ENCODE data around the gene C11orf87. TPM values are rescaled to one million over a fixed set of nuclear protein-coding genes. Genes with fewer than 3 reads are reported as not detected.

C11orf87 gene
- total and polyA plus RNA-seq, 2 of the 8 experiments (the other 6 are each of a cell fraction or from before 2014, with no cell fraction given), result 0.22 to 0.32 TPM

DNA sequence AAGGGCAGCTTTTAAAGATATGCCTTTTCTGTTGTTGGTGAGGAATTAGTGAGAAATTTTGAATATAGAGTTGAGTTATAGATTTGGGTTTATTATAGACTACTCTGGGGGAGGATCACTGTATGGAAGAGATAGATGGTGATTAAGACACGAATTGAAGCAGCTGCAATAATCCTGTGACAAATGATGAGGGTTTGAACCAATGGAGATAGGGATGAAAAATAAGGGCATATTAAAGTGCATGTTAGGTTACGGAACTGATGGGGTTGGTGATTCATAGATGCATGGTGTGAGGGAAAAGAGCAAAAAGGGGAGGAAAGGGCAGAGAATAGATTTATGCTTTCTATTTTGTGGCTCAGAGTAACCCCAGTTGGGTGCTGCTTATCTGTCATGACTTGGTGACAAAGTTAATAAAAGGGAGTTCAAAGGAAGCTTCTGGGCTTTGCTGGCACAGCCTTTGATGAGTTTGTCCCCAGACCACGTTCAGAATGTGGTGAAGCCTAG is 11.8 kb downstream of the C11orf87 start:
- 90% methylated on average over 3 of the region's 3 CpGs; no CpG with 5 or more reads in 1 of the 2 experiments for WGBS, 2 experiments (ENCODE audit: extremely low coverage in 1 of 2, insufficient coverage in 1 of 2, insufficient read length in 1 of 2, insufficient replicate concordance in 2 of 2, low coverage in 1 of 2, low lambda C conversion rate in 2 of 2, missing lambda C conversion rate in 1 of 2)
- Histone ChIP-seq H3K4me3 (ENCODE audit: extremely low read depth in 1 of 4, insufficient read depth in 2 of 4, low read depth in 3 of 4, low read length in 4 of 4) (no peak overlapping the region), H3K23me2 (ENCODE audit: low read depth, low read length) (no peaks in the 10 kb centered on the region), H3K4me2 (ENCODE audit: insufficient read depth in 1 of 2, low read depth in 2 of 2, low read length in 2 of 2) (no peak overlapping the region), H3K27ac (ENCODE audit: low read depth, low read length) (no peak overlapping the region), H2BK120ac (replicated peaks; ENCODE audit: low read depth, low read length) (no peak overlapping the region), H3K79me2 (ENCODE audit: control insufficient read depth in 1 of 2, insufficient read depth in 2 of 2, low read length in 2 of 2) (no peaks in the 10 kb centered on the region), H2BK12ac (ENCODE audit: low read depth, low read length) (no peak overlapping the region), H2BK20ac (ENCODE audit: low read length) (no peak overlapping the region), H2BK5ac (ENCODE audit: low read depth, low read length) (no peak overlapping the region), H2AK5ac (ENCODE audit: low read depth, low read length) (no peak overlapping the region), H3K79me1 (ENCODE audit: low read depth, low read length) (no peaks in the 10 kb centered on the region), H3K56ac (replicated peaks; ENCODE audit: insufficient read length, low read depth, low read length) (no peak overlapping the region), H3K18ac (ENCODE audit: extremely low read depth, low read length) (no peak overlapping the region), H3K4ac (replicated peaks; ENCODE audit: insufficient read length, low read depth, low read length) (no peak overlapping the region), H3K27me3 (replicated peaks in 1 of 4; ENCODE audit: control insufficient read depth in 3 of 4, extremely low read depth in 1 of 4, insufficient read depth in 3 of 4, low read length in 3 of 4) (no peaks in the 10 kb centered on the region), H4K8ac (ENCODE audit: extremely low read depth, insufficient read depth, low read length) (no peak overlapping the region), H3K14ac (ENCODE audit: insufficient read length) (no peak overlapping the region), H4K20me1 (replicated peaks in 1 of 2; ENCODE audit: control insufficient read depth in 1 of 2, insufficient read depth in 2 of 2, low read length in 2 of 2) (no peaks in the 10 kb centered on the region), H4K5ac (ENCODE audit: insufficient read length, low read depth, low read length) (no peak overlapping the region), H3K9me3 (ENCODE audit: insufficient read depth in 2 of 2, low read depth in 1 of 2, low read length in 1 of 2) (no peaks in the 10 kb centered on the region), H3K23ac (ENCODE audit: insufficient read length) (no peak overlapping the region), H4K91ac (replicated peaks; ENCODE audit: insufficient read length, low read length) (no peak overlapping the region), H3K36me3 (ENCODE audit: control insufficient read depth in 2 of 4, insufficient read depth in 4 of 4, low read length in 3 of 4) (no peaks in the 10 kb centered on the region), H2BK15ac (ENCODE audit: low read length) (no peak overlapping the region), H2AFZ (ENCODE audit: low read length) (no peak overlapping the region), H3K9ac (replicated peaks in 1 of 4; ENCODE audit: extremely low read depth in 1 of 4, low read depth in 3 of 4, low read length in 3 of 4) (no peak overlapping the region), H3K4me1 (replicated peaks in 1 of 4; ENCODE audit: control insufficient read depth in 3 of 4, insufficient read depth in 4 of 4, low read length in 3 of 4) (no peaks in the 10 kb centered on the region)
- ChIA-PET POLR2A (ENCODE audit: partially characterized antibody) (no interaction called here), CTCF (ENCODE audit: partially characterized antibody) (no interaction called here)
- FAIRE-seq (no peak), DNase-seq (ENCODE audit: low read depth in 1 of 2, low spot score in 2 of 2) (no peak)
- TF ChIP-seq CBX5 (IDR thresholded peaks at IDR 0.05; ENCODE audit: low read depth, low read length), result no peak
- no peak for TF ChIP-seq GTF2F1 (IDR thresholded peaks at IDR 0.05; ENCODE audit: borderline replicate concordance, low read depth, low read length)
- TF ChIP-seq RBBP5 (IDR thresholded peaks at IDR 0.05; ENCODE audit: borderline replicate concordance, low read depth, low read length), result no peak
- TF ChIP-seq ASH2L (IDR thresholded peaks at IDR 0.05; ENCODE audit: low read length), result no peak
- no peak for TF ChIP-seq SAP30 (IDR thresholded peaks at IDR 0.05; ENCODE audit: insufficient read depth, insufficient replicate concordance, low read length)
- TF ChIP-seq FOSL1 (IDR thresholded peaks at IDR 0.05; ENCODE audit: insufficient read depth, low read depth, low read length), result no peak
- TF ChIP-seq CTBP2 (IDR thresholded peaks at IDR 0.05; ENCODE audit: borderline replicate concordance, insufficient read depth, insufficient read length, low read length), result no peak
- TF ChIP-seq NANOG (IDR thresholded peaks at IDR 0.05; ENCODE audit: insufficient read depth, low read depth, low read length, poor library complexity, severe bottlenecking), result no peak
- TF ChIP-seq, protein P1, sequence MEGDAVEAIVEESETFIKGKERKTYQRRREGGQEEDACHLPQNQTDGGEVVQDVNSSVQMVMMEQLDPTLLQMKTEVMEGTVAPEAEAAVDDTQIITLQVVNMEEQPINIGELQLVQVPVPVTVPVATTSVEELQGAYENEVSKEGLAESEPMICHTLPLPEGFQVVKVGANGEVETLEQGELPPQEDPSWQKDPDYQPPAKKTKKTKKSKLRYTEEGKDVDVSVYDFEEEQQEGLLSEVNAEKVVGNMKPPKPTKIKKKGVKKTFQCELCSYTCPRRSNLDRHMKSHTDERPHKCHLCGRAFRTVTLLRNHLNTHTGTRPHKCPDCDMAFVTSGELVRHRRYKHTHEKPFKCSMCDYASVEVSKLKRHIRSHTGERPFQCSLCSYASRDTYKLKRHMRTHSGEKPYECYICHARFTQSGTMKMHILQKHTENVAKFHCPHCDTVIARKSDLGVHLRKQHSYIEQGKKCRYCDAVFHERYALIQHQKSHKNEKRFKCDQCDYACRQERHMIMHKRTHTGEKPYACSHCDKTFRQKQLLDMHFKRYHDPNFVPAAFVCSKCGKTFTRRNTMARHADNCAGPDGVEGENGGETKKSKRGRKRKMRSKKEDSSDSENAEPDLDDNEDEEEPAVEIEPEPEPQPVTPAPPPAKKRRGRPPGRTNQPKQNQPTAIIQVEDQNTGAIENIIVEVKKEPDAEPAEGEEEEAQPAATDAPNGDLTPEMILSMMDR (IDR thresholded peaks at IDR 0.05; ENCODE audit: control extremely low read depth in 1 of 3, insufficient read depth in 1 of 3, low read depth in 1 of 3, low read length in 3 of 3), result no peak
- no peak for TF ChIP-seq JUND (IDR thresholded peaks at IDR 0.05; ENCODE audit: low read length)
- no peak for TF ChIP-seq CBX8 (IDR thresholded peaks at IDR 0.05; ENCODE audit: borderline replicate concordance, low read depth, low read length)

Data from H1 (cell line).